Measurements from ENCODE around the gene ACYP2.

ACYP2 gene

DNA sequence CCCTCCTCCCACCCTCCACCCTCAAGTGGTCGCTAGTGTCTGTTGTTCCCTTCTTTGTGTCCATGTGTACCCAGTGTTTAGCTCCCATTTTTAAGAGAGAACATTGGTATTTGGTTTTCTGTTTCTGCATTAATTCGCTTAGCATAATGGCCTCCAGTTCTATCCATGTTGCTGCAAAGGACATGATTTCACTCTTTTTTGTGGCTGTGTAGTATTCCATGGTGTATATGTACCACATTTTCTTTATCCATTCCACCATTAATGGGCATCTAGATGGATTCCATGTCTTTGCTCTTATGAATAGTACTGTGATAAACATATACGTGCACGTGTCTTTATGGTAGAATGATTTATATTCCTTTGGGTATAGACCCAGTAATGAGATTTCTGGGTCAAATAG is 97.7 kb downstream of the ACYP2 start:
- TF ChIP-seq CTCF (conservative IDR thresholded peaks at IDR 0.05; ENCODE audit: low read depth, low read length) = no peak
- Histone ChIP-seq H4K20me1 (ENCODE audit: insufficient read depth) (no peaks in the 10 kb centered on the region), H3K4me3 (IDR thresholded peaks at IDR 0.05; ENCODE audit: insufficient read depth, low read depth, low read length) (no peak overlapping the region), H3K9ac (no peak overlapping the region), H3K79me2 (ENCODE audit: insufficient read depth, low read depth) (no peaks in the 10 kb centered on the region), H3K27ac (no peak overlapping the region), H2AFZ (ENCODE audit: low read depth) (no peak overlapping the region), H3K36me3 (ENCODE audit: insufficient read depth) (no peaks in the 10 kb centered on the region), H3K4me2 (no peak overlapping the region), H3K4me1 (ENCODE audit: low read depth, poor library complexity, severe bottlenecking) (no peaks in the 10 kb centered on the region), H3K27me3 (ENCODE audit: insufficient read depth, low read depth) (no peaks in the 10 kb centered on the region)

DNA sequence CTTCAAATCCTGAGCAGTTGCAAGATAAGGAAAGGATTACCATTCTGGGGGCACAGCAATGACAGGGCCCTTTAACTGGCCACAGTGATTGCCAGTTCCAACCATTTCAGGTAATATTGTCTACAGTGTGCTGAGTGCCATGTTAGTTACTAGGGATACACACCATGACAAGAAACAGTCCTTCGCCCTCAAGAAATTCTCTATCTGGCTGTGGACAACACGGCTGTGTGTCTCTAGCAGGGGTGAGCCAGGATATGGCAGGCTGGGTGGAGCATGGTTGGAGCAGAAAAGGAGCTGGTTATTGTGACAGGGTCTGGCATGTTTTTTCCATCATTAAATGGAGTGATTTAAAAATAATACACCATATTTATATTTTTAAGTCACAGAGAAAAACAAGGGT is 109.6 kb downstream of the ACYP2 start:
- Histone ChIP-seq H3K4me3 (IDR thresholded peaks at IDR 0.05; ENCODE audit: insufficient read depth, low read depth, low read length) (no peak overlapping the region), H2AFZ (ENCODE audit: low read depth) (no peak overlapping the region), H3K27ac (no peak overlapping the region), H3K4me1 (ENCODE audit: low read depth, poor library complexity, severe bottlenecking) (no peaks in the 10 kb centered on the region), H3K4me2 (no peak overlapping the region), H4K20me1 (ENCODE audit: insufficient read depth) (no peaks in the 10 kb centered on the region), H3K36me3 (ENCODE audit: insufficient read depth) (no peaks in the 10 kb centered on the region), H3K79me2 (ENCODE audit: insufficient read depth, low read depth) (no peaks in the 10 kb centered on the region), H3K9ac (no peak overlapping the region), H3K27me3 (ENCODE audit: insufficient read depth, low read depth) (no peaks in the 10 kb centered on the region)
- no peak for TF ChIP-seq CTCF (conservative IDR thresholded peaks at IDR 0.05; ENCODE audit: low read depth, low read length)

GRCh38 chr2:54226260-54226659 is 110.8 kb downstream of the ACYP2 start:
- no peak overlapping the region for H3K4me2 ChIP-seq
- H3K36me3 ChIP-seq (ENCODE audit: insufficient read depth) = no peaks in the 10 kb centered on the region
- no peaks in the 10 kb centered on the region for H4K20me1 ChIP-seq (ENCODE audit: insufficient read depth)
- no peaks in the 10 kb centered on the region for H3K79me2 ChIP-seq (ENCODE audit: insufficient read depth, low read depth)
- no peak overlapping the region for H3K4me3 ChIP-seq (IDR thresholded peaks at IDR 0.05; ENCODE audit: insufficient read depth, low read depth, low read length)
- H2AFZ ChIP-seq (ENCODE audit: low read depth) = no peak overlapping the region
- no peak for TF ChIP-seq CTCF (conservative IDR thresholded peaks at IDR 0.05; ENCODE audit: low read depth, low read length)
- no peaks in the 10 kb centered on the region for H3K27me3 ChIP-seq (ENCODE audit: insufficient read depth, low read depth)
- no peak overlapping the region for H3K9ac ChIP-seq
- H3K4me1 ChIP-seq (ENCODE audit: low read depth, poor library complexity, severe bottlenecking) = no peaks in the 10 kb centered on the region
- no peak overlapping the region for H3K27ac ChIP-seq

DNA sequence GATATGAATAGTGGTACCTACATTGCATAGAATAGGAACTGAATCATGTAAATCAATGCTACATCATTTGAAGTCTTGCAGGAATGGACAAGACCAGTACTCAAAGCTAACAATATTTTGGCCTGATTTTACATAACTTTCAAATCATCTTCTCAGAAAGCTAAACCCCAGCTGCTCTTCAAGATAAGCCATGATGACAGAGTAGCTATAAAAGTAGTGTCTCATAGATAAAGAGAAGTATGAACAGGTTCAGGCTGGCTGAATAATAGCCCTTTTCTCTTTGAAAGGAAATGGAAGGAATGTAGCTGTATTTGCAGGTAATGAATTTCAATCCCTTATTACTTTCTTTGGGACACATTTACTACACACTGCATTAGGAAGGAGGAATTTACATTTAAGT is 112.4 kb downstream of the ACYP2 start:
- Histone ChIP-seq H3K4me3 (IDR thresholded peaks at IDR 0.05; ENCODE audit: insufficient read depth, low read depth, low read length) (no peak overlapping the region), H2AFZ (ENCODE audit: low read depth) (no peak overlapping the region), H3K4me1 (ENCODE audit: low read depth, poor library complexity, severe bottlenecking) (no peaks in the 10 kb centered on the region), H3K9ac (no peak overlapping the region), H3K27me3 (ENCODE audit: insufficient read depth, low read depth) (no peaks in the 10 kb centered on the region), H3K4me2 (no peak overlapping the region), H3K36me3 (ENCODE audit: insufficient read depth) (no peaks in the 10 kb centered on the region), H4K20me1 (ENCODE audit: insufficient read depth) (no peaks in the 10 kb centered on the region), H3K79me2 (ENCODE audit: insufficient read depth, low read depth) (no peaks in the 10 kb centered on the region), H3K27ac (no peak overlapping the region)
- TF ChIP-seq CTCF (conservative IDR thresholded peaks at IDR 0.05; ENCODE audit: low read depth, low read length) = no peak

DNA sequence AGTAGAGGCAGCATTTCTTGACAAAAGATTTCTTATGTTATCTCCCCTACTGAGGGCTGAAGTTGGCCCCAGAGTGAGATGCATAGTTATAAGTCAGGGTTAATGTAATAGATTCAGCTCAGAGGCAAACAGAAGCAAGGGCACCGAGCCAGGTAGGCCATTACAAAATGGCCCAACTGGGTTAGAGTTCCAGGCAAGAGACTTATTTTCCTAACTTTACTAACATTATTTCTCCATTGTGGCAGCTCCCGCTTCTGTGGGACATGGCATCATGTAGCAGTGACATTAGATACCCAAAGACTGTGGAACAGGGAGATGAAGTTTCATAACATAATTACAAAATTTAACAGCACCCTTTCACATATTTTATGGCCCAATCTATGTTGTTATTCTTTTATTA is 113.5 kb downstream of the ACYP2 start:
- Histone ChIP-seq H3K4me1 (ENCODE audit: low read depth, poor library complexity, severe bottlenecking) (no peaks in the 10 kb centered on the region), H3K4me2 (no peak overlapping the region), H3K27me3 (ENCODE audit: insufficient read depth, low read depth) (no peaks in the 10 kb centered on the region), H3K36me3 (ENCODE audit: insufficient read depth) (no peaks in the 10 kb centered on the region), H4K20me1 (ENCODE audit: insufficient read depth) (no peaks in the 10 kb centered on the region), H3K4me3 (IDR thresholded peaks at IDR 0.05; ENCODE audit: insufficient read depth, low read depth, low read length) (no peak overlapping the region), H3K9ac (no peak overlapping the region), H2AFZ (ENCODE audit: low read depth) (no peak overlapping the region), H3K27ac (no peak overlapping the region), H3K79me2 (ENCODE audit: insufficient read depth, low read depth) (no peaks in the 10 kb centered on the region)
- no peak for TF ChIP-seq CTCF (conservative IDR thresholded peaks at IDR 0.05; ENCODE audit: low read depth, low read length)
